AG09319 (cell line): Measurements from ENCODE around the gene PLXNA3.

ENCODE experiments used
- DNase-seq: peaks from one replicate; pipeline ENCODE4 v3.0.0-alpha.2; 2010; ENCODE audit warnings: low read depth; ENCODE audit errors: extremely low read depth
- CTCF ChIP-seq: IDR thresholded peaks from 2 replicates; pipeline ENCODE4 v1.5.1; 2011; ENCODE audit warnings: low read depth, mild to moderate bottlenecking, inconsistent platforms, low read length, moderate library complexity

PLXNA3 gene

DNA sequence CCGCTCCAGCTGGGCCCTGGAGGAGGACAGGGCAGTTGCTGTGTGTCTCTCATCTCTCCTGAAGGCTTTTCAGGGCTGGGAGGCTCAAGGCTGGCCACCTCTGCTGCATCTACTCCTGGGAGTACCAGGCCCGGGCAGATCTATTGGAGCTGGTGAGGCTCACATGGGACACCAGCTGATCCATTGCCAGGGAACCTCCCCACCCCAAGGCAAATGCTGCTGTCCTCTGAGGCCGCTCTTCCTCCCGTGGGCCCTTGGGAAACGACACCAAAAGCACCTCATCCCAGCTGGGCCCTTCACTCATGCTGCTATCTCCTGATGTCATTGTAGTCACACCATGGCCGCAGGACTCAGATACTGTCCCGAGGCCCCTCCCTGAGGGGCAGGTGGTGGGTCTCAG is 24.7 kb downstream of the PLXNA3 start:
- DNase-seq = no peak
- no peak for TF ChIP-seq CTCF

DNA sequence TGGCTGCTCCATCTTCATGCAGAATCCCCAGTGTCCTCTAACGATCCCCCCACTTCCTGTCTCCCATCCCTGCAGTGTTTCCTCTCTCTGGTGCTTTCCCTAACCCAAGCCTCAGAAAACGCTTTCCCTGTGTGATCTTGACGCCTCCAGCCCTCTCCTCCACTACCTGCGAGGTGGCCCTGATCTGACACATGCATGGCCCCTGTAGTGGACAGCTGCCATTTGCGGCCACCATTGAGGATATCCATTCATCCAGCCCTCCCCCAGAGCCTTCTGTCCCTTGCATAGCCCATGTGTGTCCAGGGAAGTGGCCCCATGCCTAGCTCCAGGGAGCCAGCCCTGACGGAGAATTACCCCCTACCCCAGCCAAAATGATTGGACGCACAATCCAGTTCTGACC is 25.2 kb downstream of the PLXNA3 start:
- no peak for TF ChIP-seq CTCF
- DNase-seq = no peak

DNA sequence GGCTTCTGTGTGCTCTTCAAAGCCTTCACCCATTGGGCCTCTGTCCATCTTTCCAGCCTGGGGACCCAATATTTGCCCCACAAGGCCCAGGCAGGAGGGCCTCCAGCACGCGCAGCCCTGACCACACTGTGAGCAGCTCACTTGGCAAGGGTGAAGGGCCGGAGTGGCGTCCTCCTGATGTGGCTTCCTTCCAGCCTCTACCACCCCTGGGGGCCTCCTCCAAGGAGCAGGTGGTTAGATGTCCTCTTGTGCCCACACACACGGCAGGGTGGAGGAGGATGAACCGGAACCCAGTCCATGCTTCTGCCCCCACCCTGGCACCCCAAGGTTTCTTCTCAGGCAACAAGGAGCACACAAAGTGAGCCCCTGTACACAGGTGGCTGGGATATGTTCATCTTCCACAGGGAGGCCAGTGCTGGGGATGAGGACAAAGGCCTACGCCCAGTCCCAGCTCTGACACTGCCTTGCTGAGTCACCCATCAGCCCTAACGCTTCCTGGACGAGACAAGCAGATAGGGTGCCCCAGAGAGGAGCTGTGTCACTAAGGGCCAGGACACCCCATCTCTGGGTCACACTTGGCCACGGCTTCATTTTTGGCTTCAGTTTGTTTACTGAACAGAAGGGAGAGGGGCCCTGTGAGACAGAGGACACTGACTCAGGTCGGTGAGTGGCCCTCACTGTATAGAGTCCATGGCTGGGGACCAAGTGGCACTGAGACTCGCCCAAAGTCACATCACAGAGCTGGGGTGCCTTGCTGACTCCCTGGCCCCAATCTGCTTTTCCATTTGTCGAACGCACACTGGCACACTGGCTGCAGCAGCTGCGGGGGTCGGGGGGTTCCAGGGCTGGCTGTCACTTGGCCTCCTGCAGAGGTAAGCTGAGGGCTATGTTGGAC is 26.4 kb downstream of the PLXNA3 start:
- no peak for DNase-seq
- no peak for TF ChIP-seq CTCF

GRCh38 chrX:154485150-154486051 is 27.3 kb downstream of the PLXNA3 start:
- no peak for TF ChIP-seq CTCF
- no peak for DNase-seq

DNA sequence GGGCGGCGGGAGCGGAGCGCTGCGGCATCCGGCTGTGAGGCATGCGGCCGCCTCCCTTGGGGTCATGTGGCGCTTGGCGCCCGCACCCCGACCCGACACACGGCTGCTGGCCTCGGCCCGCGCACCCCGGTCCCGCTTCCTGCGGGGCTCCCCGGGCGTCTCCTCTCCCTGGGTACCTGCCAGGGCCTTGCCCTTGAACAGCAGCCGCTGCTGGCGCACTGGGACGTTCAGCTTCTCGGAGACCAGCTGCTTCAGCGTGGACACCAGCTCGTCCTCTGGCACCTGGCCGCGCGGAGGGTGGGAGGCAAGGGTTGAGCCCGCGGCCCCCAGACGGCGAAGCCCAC is 27.9 kb downstream of the PLXNA3 start:
- no peak for DNase-seq
- no peak for TF ChIP-seq CTCF

DNA sequence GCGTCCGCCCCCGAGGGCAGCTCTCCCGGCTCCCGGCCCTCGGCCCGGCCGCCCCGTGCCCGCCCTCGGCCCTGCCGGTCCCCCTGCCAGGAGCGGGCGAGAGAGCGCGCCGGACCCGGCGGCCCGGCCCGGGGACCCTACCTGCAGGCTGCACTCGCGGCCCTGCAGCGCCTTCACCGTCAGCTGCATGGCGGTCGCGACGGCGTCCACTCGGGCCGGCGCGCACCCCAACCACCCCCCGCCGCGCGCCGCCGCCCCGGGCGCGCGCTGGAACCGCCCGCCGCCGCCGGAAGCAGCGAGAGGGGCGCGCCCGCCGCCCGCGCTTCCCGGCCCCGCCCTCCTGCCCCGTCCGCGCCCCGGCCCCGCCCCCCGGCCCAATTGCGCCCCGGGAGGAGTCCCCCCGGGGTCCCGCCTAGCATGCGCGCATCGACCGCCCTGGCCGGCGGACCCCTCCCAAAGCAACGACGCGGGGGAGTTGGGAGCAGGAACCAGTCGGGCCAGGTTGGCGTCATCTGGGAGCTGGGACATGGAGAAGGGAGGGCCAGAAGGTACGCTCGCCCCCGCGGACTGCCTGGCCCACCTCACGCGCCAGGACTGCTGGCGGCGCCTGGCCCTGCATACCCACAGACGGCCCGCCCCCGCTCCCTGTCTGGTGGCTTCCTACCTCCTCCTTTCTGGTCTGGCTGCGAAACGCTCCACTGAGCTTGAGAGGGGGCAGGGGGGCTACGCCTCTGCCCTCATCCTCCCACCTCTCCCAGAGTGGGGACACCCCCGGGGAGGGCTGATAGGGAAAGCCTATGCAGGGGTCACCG is 28.5 kb downstream of the PLXNA3 start, which contains the start of gene UBL4A:
Gene UBL4A (minus strand): TSS at position 220 of the 812 bp plus-strand sequence. CDS start 31 bp downstream, at position 189.
- no peak for DNase-seq
- no peak for TF ChIP-seq CTCF
